Measurements from ENCODE around the gene DNAJC12.
A peak's percentile ranks its signal among the peaks of the same experiment; 100 is the strongest.
"Not testable (repeated sequence)": the region's sequence is repeated elsewhere in the genome, so short reads cannot be mapped to it uniquely, and the experiment has no call there.

The DNAJC12 gene

DNA sequence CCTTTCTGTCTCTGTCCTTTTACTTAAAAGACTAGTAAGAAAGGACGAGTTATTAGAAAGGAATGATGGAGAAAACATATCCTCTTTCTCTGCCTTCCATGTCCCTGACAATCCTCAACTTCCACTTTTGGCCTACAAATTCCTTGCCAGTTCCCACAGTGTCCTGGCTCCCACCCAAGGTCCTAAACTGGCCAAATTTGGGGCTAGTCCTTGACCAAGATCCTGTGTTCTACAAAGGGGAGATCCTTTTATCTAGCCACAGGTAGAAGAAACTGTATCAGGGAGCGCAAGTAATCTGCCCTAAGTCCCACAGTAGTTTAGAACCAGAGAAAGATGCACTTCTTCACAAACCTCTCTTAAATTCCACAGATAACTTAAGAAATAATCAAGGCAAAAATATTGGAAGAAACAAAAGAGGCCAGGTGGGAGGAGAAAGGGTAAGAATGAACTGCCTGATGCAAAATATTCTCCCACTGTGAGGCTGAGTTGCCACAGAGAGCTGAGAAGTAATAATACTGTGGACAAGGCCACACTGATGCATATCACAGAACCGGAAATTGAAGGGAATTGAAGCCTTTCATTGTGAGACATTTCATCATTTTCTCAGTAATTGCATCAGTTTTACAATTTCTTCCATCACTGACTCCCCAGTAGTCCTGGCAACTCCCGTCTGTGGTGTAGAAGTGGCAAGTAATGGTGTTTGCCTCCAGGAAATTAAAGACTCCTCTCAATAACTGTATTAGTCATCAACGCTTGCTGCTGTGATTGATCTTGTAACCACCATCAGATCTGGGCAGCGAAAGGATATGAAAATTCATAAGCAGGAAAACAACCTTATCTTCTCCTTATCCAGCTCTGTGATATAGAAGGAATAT lies 47.2 kb downstream of the DNAJC12 start:
- no peak for DNase-seq

DNA sequence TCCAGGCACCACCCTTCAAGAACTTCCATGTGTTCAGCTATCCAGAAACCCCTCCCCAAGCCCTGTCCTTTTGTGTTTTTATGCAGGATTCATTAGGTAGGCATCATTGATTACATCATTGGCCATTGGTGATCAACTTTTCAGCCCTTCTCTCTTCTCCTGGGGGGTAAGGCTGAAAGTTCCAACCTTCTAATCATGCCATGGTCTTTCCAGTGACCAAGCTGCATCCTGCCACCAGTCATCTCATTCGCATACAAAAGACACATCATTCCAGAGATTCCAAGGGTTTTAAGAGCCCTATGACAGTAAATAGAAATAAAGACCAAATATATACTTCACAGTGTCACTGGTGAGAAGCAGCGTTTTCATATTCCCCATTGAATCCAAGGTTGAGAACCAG lies 48.2 kb downstream of the DNAJC12 start:
- no peak for DNase-seq

DNA sequence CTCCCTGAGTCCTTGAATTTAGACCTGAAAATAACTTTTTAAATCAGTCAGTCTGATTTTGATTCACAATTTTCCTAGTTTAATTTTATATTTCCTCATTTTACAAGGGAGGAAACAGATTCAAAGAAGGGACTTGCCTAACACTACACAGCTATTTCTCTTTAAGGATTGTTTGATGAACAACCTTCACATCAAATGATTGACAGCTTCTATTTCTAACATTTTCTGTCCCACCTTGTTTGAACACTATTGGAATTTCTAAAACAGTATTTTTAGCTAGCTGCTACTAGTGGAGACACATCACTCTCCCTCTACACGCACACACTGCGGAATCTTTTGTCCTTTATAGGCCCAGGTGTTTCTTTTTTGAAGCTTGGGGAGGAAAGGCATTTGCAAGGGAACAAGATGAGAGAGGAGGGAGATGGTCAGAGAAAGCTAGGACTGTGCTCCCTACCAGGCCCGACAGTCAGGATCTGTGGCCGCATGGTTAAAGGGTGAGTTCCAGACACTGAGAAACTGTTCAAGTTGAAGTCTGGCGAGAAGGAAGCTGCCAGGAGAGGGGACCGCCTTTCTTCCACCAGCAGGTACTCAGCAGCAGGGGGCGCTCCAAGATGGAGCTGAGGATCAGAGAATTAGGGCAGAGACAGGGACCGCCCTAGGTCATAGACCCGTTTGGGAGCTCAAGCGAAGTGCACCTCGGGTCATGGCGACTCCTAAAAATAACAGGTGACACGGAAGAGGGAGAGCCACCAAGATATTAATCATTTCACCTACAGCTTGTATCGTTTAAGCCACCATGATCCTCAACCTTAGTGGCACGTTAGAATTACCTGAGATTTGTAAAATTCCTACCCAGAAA lies 49.7 kb downstream of the DNAJC12 start:
- no peak for DNase-seq

- DNase-seq: no peak
These were observed 52.9 kb downstream of the DNAJC12 start for GRCh38 chr10:67785098-67785497.

DNA sequence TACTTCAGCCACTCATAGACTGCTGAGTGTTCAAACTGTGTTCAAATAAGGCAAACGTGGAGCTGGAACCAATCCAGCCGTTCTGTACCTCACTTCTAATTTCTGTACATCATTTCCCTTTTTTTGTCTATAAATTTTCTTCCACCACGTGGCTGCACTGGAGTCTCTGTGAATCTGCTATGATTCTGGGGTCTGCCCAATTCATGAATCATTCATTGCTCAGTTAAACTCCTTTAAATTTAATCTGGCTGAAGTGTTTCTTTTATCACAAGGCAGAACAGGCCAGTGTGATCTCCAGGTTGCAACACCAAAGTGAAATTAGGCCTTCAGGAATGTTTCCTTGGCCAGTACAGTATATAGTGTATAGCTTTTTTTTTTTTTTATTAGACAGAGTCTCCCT lies 53.5 kb downstream of the DNAJC12 start:
- no peak for DNase-seq

GRCh38 chr10:67783606-67784294 lies 54.2 kb downstream of the DNAJC12 start:
- DNase-seq: no peak

DNA sequence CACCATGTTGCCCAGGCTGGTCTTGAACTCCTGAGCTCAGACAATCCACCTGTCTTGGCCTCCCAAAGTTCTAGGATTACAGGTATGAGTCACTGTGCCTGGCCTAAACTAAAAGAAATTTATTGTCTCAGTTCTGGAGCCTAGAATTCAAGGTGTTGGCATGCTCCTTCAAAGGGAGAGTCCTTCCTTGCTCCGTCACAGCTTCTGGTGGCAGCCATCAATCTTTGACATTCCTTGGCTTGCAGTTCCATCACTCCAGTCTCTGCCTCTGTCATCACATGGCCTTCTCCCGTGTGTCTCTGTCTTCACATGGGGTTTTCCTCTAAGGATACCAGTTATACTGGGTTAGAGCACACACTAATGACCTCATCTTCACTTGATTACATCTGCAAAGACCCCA lies 55.5 kb downstream of the DNAJC12 start:
- no peak for DNase-seq

- no peak for DNase-seq
These were observed 57.0 kb downstream of the DNAJC12 start for GRCh38 chr10:67780759-67781538.

DNA sequence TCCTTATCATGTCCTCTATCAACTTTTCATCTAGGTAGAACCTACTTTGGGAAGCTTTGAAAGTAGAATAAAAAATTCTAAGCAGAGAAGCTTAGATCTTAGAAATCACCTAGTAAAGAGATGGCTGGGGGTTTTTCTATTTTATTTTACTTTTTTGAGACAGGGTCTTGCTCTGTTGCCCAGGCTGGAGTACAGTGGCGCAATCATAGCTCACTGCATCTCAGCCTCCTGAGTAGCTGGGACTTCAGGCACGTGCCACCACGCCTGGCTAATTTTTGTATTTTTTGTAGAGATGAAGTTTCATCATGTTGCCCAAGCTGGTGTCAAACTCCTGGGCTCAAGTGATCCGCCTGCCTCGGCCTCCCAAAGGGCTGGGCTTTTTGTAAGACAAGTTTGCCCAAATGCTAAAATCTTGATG lies 57.8 kb downstream of the DNAJC12 start:
- not testable (repeated sequence) for DNase-seq

- peak; percentile 74 for DNase-seq
These were observed 58.4 kb downstream of the DNAJC12 start for GRCh38 chr10:67779465-67780203.

- no peak for DNase-seq
These were observed 61.6 kb downstream of the DNAJC12 start for GRCh38 chr10:67776371-67776770.

GRCh38 chr10:67775279-67775678 lies 62.7 kb downstream of the DNAJC12 start:
- DNase-seq: no peak

DNA sequence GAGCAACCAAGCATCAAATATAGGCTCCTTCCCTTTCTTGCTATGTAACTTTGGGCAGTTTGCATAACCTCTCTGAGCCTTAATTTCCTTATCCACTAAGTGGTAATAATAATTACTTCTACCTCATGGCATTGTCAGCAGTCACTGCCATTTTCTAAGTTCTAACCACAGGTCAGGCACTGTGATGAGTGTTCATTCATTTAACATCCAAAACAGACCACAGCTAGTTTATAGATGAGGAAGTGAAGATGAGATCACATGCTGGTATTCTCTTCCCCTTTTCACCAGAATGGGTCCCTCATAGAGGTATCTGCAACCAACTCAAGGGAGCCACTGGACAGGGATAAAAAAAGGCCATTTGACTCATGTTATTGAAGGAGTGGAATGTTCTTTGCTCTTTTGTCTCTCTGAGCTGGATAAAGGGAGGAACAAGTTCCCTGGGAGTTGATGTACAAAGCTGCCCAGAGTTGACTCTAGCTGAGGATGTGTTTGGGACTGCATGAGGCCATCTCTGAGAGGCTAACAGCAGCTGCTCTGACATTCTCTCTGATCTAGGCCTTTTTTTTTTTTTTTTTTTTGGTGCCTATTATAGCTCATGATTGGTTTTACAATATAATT lies 65.0 kb downstream of the DNAJC12 start:
- DNase-seq: no peak

DNA sequence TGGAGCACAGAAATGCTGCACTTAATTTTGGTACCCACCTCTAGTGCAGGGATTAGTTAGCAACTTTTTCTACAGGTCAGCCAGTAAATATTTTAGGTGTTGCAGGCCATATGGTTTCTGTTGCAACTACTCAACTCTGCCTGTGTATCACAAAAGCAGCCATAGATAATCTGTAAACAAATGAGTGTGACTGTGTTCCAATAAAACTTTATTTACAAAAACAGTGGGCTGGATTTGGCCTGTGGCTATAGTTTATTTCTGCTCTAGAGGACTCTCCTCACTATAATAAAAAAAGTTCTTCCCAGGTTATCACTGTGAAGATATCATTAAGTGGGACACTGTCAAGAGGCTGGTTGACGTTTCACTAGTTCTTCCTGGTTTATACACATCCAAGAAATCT lies 65.8 kb downstream of the DNAJC12 start:
- DNase-seq: no peak

- DNase-seq: no peak
These were observed 66.8 kb downstream of the DNAJC12 start for GRCh38 chr10:67771200-67771599.

GRCh38 chr10:67770537-67770936 lies 67.5 kb downstream of the DNAJC12 start:
- no peak for DNase-seq

GRCh38 chr10:67767244-67767643 lies 70.7 kb downstream of the DNAJC12 start:
- no peak for DNase-seq

- peak; percentile 98 for DNase-seq
These were observed 73.8 kb downstream of the DNAJC12 start for GRCh38 chr10:67764012-67764822.

DNA sequence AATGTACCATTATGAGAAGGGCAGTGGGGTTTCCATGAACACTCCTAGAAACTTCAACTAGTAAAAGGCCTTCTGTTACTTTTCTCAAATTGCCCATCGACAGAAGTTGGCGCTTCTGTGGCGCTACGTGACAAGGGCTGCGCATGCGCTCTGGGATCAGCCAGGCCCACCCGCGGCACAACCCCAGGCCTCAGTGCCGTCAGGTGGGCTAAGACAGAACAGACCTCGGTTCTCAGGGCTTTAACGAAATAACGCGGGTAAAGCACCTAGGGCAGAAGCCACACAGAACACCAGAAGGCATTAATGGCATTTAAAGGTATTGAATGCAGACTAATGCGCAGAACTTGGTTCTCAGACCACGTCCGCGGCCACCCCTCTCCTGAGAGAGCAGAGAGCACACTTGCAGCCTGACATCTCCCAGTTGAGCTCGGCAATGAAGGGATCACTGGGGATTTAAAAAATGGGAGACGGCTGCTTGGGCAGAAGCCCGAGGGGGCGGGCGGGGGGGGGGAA lies 74.4 kb downstream of the DNAJC12 start:
- DNase-seq: peak; percentile 88

GRCh38 chr10:67762567-67762966 lies 75.4 kb downstream of the DNAJC12 start:
- not testable (repeated sequence) for DNase-seq

Data from right hindlimb (tissue), 1 donor.